ENCODE measurements around the gene CDH13. TPM values are rescaled to one million over a fixed set of nuclear protein-coding genes. Genes with fewer than 3 reads are reported as not detected.

Gene CDH13
- total and polyA plus RNA-seq, 10 of the 15 experiments (the other 5 are each of a cell fraction or from before 2014, with no cell fraction given) = under 0.01 to 0.05 TPM; not detected in 8

- no TSS peak for BruUV-seq (replicated peaks)
- in situ Hi-C loops (cut with MboI) = no loop called here
- Histone ChIP-seq H3K4me3 (no peak overlapping the region), H3K27ac (ENCODE audit: control insufficient read depth, insufficient read depth) (no peak overlapping the region), H2AFZ (ENCODE audit: control insufficient read depth, low read depth, low read length) (no peak overlapping the region), H4K20me1 (ENCODE audit: control insufficient read depth, insufficient read depth) (no peaks in the 10 kb centered on the region), H3K4me2 (ENCODE audit: control insufficient read depth, insufficient read depth) (no peak overlapping the region), H3K27me3 (replicated peaks in 1 of 2; ENCODE audit: control insufficient read depth in 2 of 2, insufficient read depth in 2 of 2, low read length in 1 of 2) (no peaks in the 10 kb centered on the region), H3K79me2 (ENCODE audit: control insufficient read depth, insufficient read depth, low read length) (no peaks in the 10 kb centered on the region), H3K36me3 (ENCODE audit: control insufficient read depth in 2 of 2, insufficient read depth in 2 of 2, low read length in 1 of 2) (no peaks in the 10 kb centered on the region), H3K9ac (ENCODE audit: control insufficient read depth, insufficient read depth, low read length) (no peak overlapping the region), H3K4me1 (ENCODE audit: control insufficient read depth, insufficient read depth, low read length) (no peaks in the 10 kb centered on the region), H3K9me3 (replicated peaks; ENCODE audit: control insufficient read depth, insufficient read depth, low read length) (no peaks in the 10 kb centered on the region; the same call in 2 of the 3 replicates)
- intact Hi-C loops (cut with micrococcal nuclease; ENCODE audit: unreplicated experiment) = no loop called here
- DNase-seq (ENCODE audit: low read depth, low spot score) (no peak), FAIRE-seq (no peak), ATAC-seq (no peak)
- POLR2A ChIA-PET = no interaction called here
- CTCF ChIA-PET = no interaction called here
- no peak for TF ChIP-seq EGR1 (IDR thresholded peaks at IDR 0.05; ENCODE audit: borderline replicate concordance in 1 of 2, low read depth in 2 of 2, low read length in 2 of 2)
- no peak for TF ChIP-seq YY1 (IDR thresholded peaks at IDR 0.05; ENCODE audit: low read depth, low read length)
- TF ChIP-seq KAT2A (conservative IDR thresholded peaks at IDR 0.05; ENCODE audit: control insufficient read depth, low read depth, low read length) = no peak
- TF ChIP-seq PAX5 (IDR thresholded peaks at IDR 0.05; ENCODE audit: borderline replicate concordance, low read depth, low read length) = no peak
- TF ChIP-seq NRF1 (conservative IDR thresholded peaks at IDR 0.05; ENCODE audit: low read depth, low read length) = no peak
- no peak for TF ChIP-seq ETV6 (conservative IDR thresholded peaks at IDR 0.05 in 1 of 2, IDR thresholded peaks at IDR 0.05 in 1 of 2; ENCODE audit: borderline replicate concordance in 1 of 2, low read depth in 1 of 2)
- TF ChIP-seq IRF3 (IDR thresholded peaks at IDR 0.05) = no peak
- TF ChIP-seq FOS (IDR thresholded peaks at IDR 0.05; ENCODE audit: borderline replicate concordance, extremely low read depth, insufficient read length) = no peak
- no peak for TF ChIP-seq ATF7 (IDR thresholded peaks at IDR 0.05; ENCODE audit: low read depth)
- no peak for TF ChIP-seq NBN (IDR thresholded peaks at IDR 0.05)
- SMC1A ChIA-PET (ENCODE audit: uncharacterized antibody, unreplicated experiment) = no interaction called here
- RAD21 ChIA-PET (ENCODE audit: unreplicated experiment) = no interaction called here
- WGBS (ENCODE audit: insufficient coverage, insufficient replicate concordance, low lambda C conversion rate, missing lambda C conversion rate) = 60% methylated on average over 7 of the region's 7 CpGs
Measured at GRCh38 chr16:82860071-82860470, 233.3 kb downstream of the CDH13 start.
